ENCODE results near the gene OSGIN1.
A peak's percentile ranks its signal among the peaks of the same experiment; 100 is the strongest.
"Not testable (repeated sequence)": the region's sequence is repeated elsewhere in the genome, so short reads cannot be mapped to it uniquely, and the experiment has no call there.

Gene OSGIN1

GRCh38 chr16:83949724-83950001 lies 3.4 kb upstream of the OSGIN1 start:
- Histone ChIP-seq H3K79me2 (ENCODE audit: insufficient read depth, low read length) (no peaks in the 10 kb centered on the region), H3K27me3 (ENCODE audit: insufficient read depth, low read length, poor library complexity) (peaks cover 7% of the 10 kb centered on the region), H4K20me1 (ENCODE audit: insufficient read depth, low read length) (no peaks in the 10 kb centered on the region), H3K36me3 (ENCODE audit: insufficient read depth, low read length) (no peaks in the 10 kb centered on the region), H3K4me3 (ENCODE audit: low read depth in 1 of 2, low read length in 2 of 2) (no peak overlapping the region), H3K9me3 (ENCODE audit: insufficient read depth, low read length, severe bottlenecking) (no peaks in the 10 kb centered on the region), H3K4me1 (ENCODE audit: insufficient read depth, low read length) (peaks cover 11% of the 10 kb centered on the region), H3K4me2 (ENCODE audit: insufficient read depth, low read length) (no peak overlapping the region), H2AFZ (ENCODE audit: low read depth, low read length) (no peak overlapping the region), H3K9ac (ENCODE audit: low read depth, low read length) (no peak overlapping the region), H3K27ac (ENCODE audit: low read length) (no peak overlapping the region)
- no peak for ATAC-seq (ENCODE audit: insufficient read depth, low read depth)
- no peak for DNase-seq
- TF ChIP-seq CTCF (IDR thresholded peaks at IDR 0.05; ENCODE audit: borderline replicate concordance, extremely low read depth, low read length, poor library complexity, severe bottlenecking) = no peak
- no peak for TF ChIP-seq EZH2 (IDR thresholded peaks at IDR 0.05; ENCODE audit: borderline replicate concordance, low read depth, low read length, severe bottlenecking)

GRCh38 chr16:83950862-83951399 lies 2.1 kb upstream of the OSGIN1 start:
- H3K79me2 ChIP-seq (ENCODE audit: insufficient read depth, low read length); H3K9me3 ChIP-seq (ENCODE audit: insufficient read depth, low read length, severe bottlenecking); H3K4me3 ChIP-seq (ENCODE audit: low read depth in 1 of 2, low read length in 2 of 2); H2AFZ ChIP-seq (ENCODE audit: low read depth, low read length); H3K9ac ChIP-seq (ENCODE audit: low read depth, low read length); H4K20me1 ChIP-seq (ENCODE audit: insufficient read depth, low read length); ATAC-seq (ENCODE audit: insufficient read depth, low read depth); H3K27ac ChIP-seq (ENCODE audit: low read length); H3K36me3 ChIP-seq (ENCODE audit: insufficient read depth, low read length); H3K4me2 ChIP-seq (ENCODE audit: insufficient read depth, low read length); DNase-seq; H3K27me3 ChIP-seq (ENCODE audit: insufficient read depth, low read length, poor library complexity): not testable (repeated sequence)
- H3K4me1 ChIP-seq (ENCODE audit: insufficient read depth, low read length) = peaks cover 11% of the 10 kb centered on the region

- ATAC-seq (ENCODE audit: insufficient read depth, low read depth) = no peak
These were observed 1.5 kb upstream of the OSGIN1 start for GRCh38 chr16:83951544-83951943.

GRCh38 chr16:83952587-83952939 lies 477 bp upstream of the OSGIN1 start:
- Histone ChIP-seq H3K27me3 (ENCODE audit: insufficient read depth, low read length, poor library complexity) (peaks cover 7% of the 10 kb centered on the region), H3K27ac (ENCODE audit: low read length) (no peak overlapping the region), H3K9ac (ENCODE audit: low read depth, low read length) (no peak overlapping the region), H4K20me1 (ENCODE audit: insufficient read depth, low read length) (no peaks in the 10 kb centered on the region), H3K79me2 (ENCODE audit: insufficient read depth, low read length) (no peaks in the 10 kb centered on the region), H3K4me3 (ENCODE audit: low read depth in 1 of 2, low read length in 2 of 2) (no peak overlapping the region), H3K9me3 (ENCODE audit: insufficient read depth, low read length, severe bottlenecking) (no peaks in the 10 kb centered on the region), H3K4me1 (ENCODE audit: insufficient read depth, low read length) (peaks cover 11% of the 10 kb centered on the region), H3K4me2 (ENCODE audit: insufficient read depth, low read length) (peak overlapping the region; percentile 53; the same call in 1 of the 2 replicates), H2AFZ (ENCODE audit: low read depth, low read length) (peak overlapping the region; percentile 48; the same call in 1 of the 2 replicates), H3K36me3 (ENCODE audit: insufficient read depth, low read length) (no peaks in the 10 kb centered on the region)
- TF ChIP-seq CTCF (IDR thresholded peaks at IDR 0.05; ENCODE audit: borderline replicate concordance, extremely low read depth, low read length, poor library complexity, severe bottlenecking) (no peak), EZH2 (IDR thresholded peaks at IDR 0.05; ENCODE audit: borderline replicate concordance, low read depth, low read length, severe bottlenecking) (no peak)
- DNase-seq = no peak
- ATAC-seq (ENCODE audit: insufficient read depth, low read depth) = no peak

More at GRCh38 chr16:83951544-83951943, 1.5 kb upstream of the OSGIN1 start:
- Histone ChIP-seq H3K4me1 (ENCODE audit: insufficient read depth, low read length) (peaks cover 11% of the 10 kb centered on the region), H4K20me1 (ENCODE audit: insufficient read depth, low read length) (no peaks in the 10 kb centered on the region), H3K4me2 (ENCODE audit: insufficient read depth, low read length) (no peak overlapping the region), H3K36me3 (ENCODE audit: insufficient read depth, low read length) (no peaks in the 10 kb centered on the region), H2AFZ (ENCODE audit: low read depth, low read length) (no peak overlapping the region), H3K27ac (ENCODE audit: low read length) (no peak overlapping the region), H3K9ac (ENCODE audit: low read depth, low read length) (no peak overlapping the region), H3K4me3 (ENCODE audit: low read depth in 1 of 2, low read length in 2 of 2) (no peak overlapping the region), H3K79me2 (ENCODE audit: insufficient read depth, low read length) (no peaks in the 10 kb centered on the region), H3K9me3 (ENCODE audit: insufficient read depth, low read length, severe bottlenecking) (no peaks in the 10 kb centered on the region), H3K27me3 (ENCODE audit: insufficient read depth, low read length, poor library complexity) (peaks cover 7% of the 10 kb centered on the region)
- TF ChIP-seq EZH2 (IDR thresholded peaks at IDR 0.05; ENCODE audit: borderline replicate concordance, low read depth, low read length, severe bottlenecking) (no peak), CTCF (IDR thresholded peaks at IDR 0.05; ENCODE audit: borderline replicate concordance, extremely low read depth, low read length, poor library complexity, severe bottlenecking) (no peak)
- DNase-seq = no peak
